ENCODE data around the gene CRYBB1. TPM values are rescaled to one million over a fixed set of nuclear protein-coding genes. Genes with fewer than 3 reads are reported as not detected.

CRYBB1 gene
- total and polyA plus RNA-seq, 2 experiments from 2014 or later, result 1.6 to 3.7 TPM

DNA sequence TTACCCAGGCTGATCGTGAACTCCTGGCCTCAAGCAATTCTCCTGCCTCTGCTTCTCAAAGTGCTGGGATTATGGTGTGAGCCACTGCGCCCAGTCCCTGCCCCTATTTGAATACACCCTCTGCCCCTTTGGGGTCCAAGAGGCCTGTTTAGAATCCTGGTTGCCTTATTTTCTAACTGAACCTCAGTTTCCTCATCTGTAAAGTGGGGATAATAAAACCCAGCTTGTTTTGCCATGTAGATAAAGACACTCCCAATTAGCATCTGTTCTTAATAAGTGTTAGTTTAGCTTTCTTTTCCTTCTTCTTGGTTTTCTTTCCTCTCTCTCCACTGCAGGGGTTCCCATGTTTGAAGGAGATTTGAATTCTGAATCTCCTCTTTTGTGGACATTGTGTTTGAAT lies 44.3 kb upstream of the CRYBB1 start:
- no peak for TF ChIP-seq ZNF331 (CRISPR knock-in tag; IDR thresholded peaks at IDR 0.05; ENCODE audit: low read depth)
- no peak for TF ChIP-seq POLR2AphosphoS5 (IDR thresholded peaks at IDR 0.05; ENCODE audit: low read depth)
- TF ChIP-seq ZNF462 (CRISPR knock-in tag; IDR thresholded peaks at IDR 0.05), result no peak
- TF ChIP-seq CREB1 (CRISPR knock-in tag; IDR thresholded peaks at IDR 0.05; ENCODE audit: low read depth), result no peak
- no peak for TF ChIP-seq CTCF (conservative IDR thresholded peaks at IDR 0.05; ENCODE audit: low read depth in 2 of 2)
- TF ChIP-seq NANOG (IDR thresholded peaks at IDR 0.05; ENCODE audit: borderline replicate concordance), result no peak
- no peak for TF ChIP-seq ZNF114 (CRISPR knock-in tag; IDR thresholded peaks at IDR 0.05)
- TF ChIP-seq, protein P1, sequence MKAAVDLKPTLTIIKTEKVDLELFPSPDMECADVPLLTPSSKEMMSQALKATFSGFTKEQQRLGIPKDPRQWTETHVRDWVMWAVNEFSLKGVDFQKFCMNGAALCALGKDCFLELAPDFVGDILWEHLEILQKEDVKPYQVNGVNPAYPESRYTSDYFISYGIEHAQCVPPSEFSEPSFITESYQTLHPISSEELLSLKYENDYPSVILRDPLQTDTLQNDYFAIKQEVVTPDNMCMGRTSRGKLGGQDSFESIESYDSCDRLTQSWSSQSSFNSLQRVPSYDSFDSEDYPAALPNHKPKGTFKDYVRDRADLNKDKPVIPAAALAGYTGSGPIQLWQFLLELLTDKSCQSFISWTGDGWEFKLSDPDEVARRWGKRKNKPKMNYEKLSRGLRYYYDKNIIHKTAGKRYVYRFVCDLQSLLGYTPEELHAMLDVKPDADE (IDR thresholded peaks at IDR 0.05), result no peak
- TF ChIP-seq EZH2phosphoT487 (IDR thresholded peaks at IDR 0.05; ENCODE audit: unreplicated experiment), result no peak
- no peak for TF ChIP-seq EZH2 (IDR thresholded peaks at IDR 0.05; ENCODE audit: low read depth, unreplicated experiment)
- TF ChIP-seq JUNB (IDR thresholded peaks at IDR 0.05; ENCODE audit: unreplicated experiment), result no peak
- no peak for TF ChIP-seq REST (IDR thresholded peaks at IDR 0.05; ENCODE audit: unreplicated experiment)
- H3K4me1 ChIP-seq (ENCODE audit: insufficient read depth), result peaks cover 26% of the 10 kb centered on the region
- H3K27me3 ChIP-seq (ENCODE audit: insufficient read depth), result peaks cover 7% of the 10 kb centered on the region; the same call in 1 of the 2 replicates
- H3K36me3 ChIP-seq (ENCODE audit: insufficient read depth), result 0 out of 2 replicates have a peak, but pooled peaks cover 16% of the 10 kb centered on the region
- Mint-ChIP-seq H3K36me3 (ENCODE audit: low read depth) (peaks cover 47% of the 10 kb centered on the region), H3K4me3 (no peak overlapping the region; the same call in 2 of the 3 replicates), H3K9me3 (no peaks in the 10 kb centered on the region), H3K27me3 (ENCODE audit: insufficient read depth, low read depth, poor library complexity) (peaks cover 10% of the 10 kb centered on the region), H3K4me1 (peaks cover 35% of the 10 kb centered on the region), H3K27ac (peak overlapping the region; percentile 10; the same call in 1 of the 2 replicates)
- peaks cover 50% of the 10 kb centered on the region for H3K79me2 ChIP-seq (replicated peaks; ENCODE audit: insufficient read depth)
- peaks cover 7% of the 10 kb centered on the region for H4K20me1 ChIP-seq (replicated peaks; ENCODE audit: insufficient read depth)
- H3F3A ChIP-seq (replicated peaks; ENCODE audit: low read depth), result peaks cover 8% of the 10 kb centered on the region; the same call in 1 of the 2 replicates
- no peak for DNase-seq (ENCODE audit: low spot score)
- no peak overlapping the region for H3K27ac ChIP-seq (ENCODE audit: low read depth)
- no peak for ATAC-seq
- no peaks in the 10 kb centered on the region for H3K9me2 ChIP-seq (ENCODE audit: insufficient read depth)
- H3K4me3 ChIP-seq, result no peak overlapping the region
- H2AFZ ChIP-seq, result no peak overlapping the region
- no peak overlapping the region for H3K4me2 ChIP-seq
